Measurements from ENCODE around the gene FBXW9. TPM values are rescaled to one million over a fixed set of nuclear protein-coding genes. Genes with fewer than 3 reads are reported as not detected.
"Not testable (repeated sequence)": the region's sequence is repeated elsewhere in the genome, so short reads cannot be mapped to it uniquely, and the experiment has no call there.

FBXW9 gene
- total and polyA plus RNA-seq, 4 donors, result 1.9 to 5.4 (median 4.5) TPM

DNA sequence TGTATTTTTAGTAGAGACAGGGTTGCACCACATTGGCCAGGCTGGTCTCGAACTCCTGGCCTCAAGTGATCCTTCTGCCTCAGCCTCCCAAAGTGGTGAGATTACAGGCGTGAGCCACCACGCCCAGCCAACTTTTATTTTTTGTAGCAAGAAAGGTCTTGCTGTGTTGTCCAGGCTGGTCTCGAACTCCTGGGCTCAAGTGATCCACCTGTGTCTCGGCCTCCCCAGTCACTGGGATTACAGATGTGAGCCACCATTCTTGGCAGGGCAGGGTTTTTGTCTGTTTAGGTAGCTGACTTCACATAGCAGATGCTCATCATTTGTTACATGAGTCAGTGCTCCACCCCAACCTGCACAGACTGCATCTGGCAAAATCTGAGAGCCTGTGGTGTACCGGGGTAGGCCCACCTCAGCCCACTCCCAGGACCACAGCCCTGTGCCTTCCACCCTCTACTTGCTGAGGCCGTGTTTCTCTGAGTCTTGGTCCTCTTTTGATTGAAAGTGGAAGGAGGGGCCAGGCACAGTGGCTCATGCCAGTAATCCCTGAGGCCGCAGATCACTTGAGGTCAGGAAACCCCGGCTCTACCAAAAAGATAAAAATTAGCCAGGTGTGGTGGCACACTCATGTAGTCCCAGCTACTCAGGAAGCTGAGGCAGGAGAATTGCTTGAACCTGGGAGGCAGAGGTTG, 31.5 kb upstream of the FBXW9 start:
- WGBS, 2 donors, result 96% methylated on average over 9 of the region's 9 CpGs
- ATAC-seq (ENCODE audit: low FRiP score) (no peak), DNase-seq (no peak)
- no peak overlapping the region for H3K27ac ChIP-seq (ENCODE audit: low read depth in 1 of 2, low read length in 2 of 2)
- no peaks in the 10 kb centered on the region for H3K9me3 ChIP-seq (ENCODE audit: control insufficient read depth, low read length)
- H3K36me3 ChIP-seq (ENCODE audit: control insufficient read depth in 1 of 2, insufficient read depth in 2 of 2, low read length in 1 of 2), result no peaks in the 10 kb centered on the region
- no peak overlapping the region for H3K4me3 ChIP-seq (ENCODE audit: low read length in 2 of 2)
- peaks cover 0 to 2% of the 10 kb centered on the region in 2 donors for H3K4me1 ChIP-seq (ENCODE audit: control insufficient read depth in 1 of 2, insufficient read depth in 2 of 2, low read length in 2 of 2)
- intact Hi-C loops (cut with DNase I), result no loop called here
- H3K27me3 ChIP-seq (ENCODE audit: control insufficient read depth in 1 of 2, insufficient read depth in 2 of 2, low read length in 1 of 2), result no peaks in the 10 kb centered on the region

DNA sequence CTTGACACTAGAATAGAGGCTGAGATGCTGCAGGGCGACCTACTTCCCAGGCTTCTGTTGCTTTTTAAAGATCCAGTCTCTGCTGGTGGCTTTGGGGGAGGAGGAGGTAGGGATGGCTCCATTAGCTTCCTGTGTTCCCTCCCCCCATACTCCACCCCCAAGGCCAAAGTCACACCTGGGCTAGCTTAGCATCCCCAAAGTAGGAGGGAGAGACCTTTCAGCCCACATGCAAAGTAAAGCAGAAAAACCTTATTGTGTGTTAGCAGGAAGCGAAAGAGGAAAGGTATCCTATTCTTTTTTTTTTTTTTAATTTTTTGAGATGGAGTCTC, 30.5 kb upstream of the FBXW9 start:
- Histone ChIP-seq H3K4me3 (ENCODE audit: low read length in 2 of 2) (no peak overlapping the region), H3K27me3 (ENCODE audit: control insufficient read depth in 1 of 2, insufficient read depth in 2 of 2, low read length in 1 of 2) (no peaks in the 10 kb centered on the region), H3K9me3 (ENCODE audit: control insufficient read depth, low read length) (no peaks in the 10 kb centered on the region), H3K27ac (ENCODE audit: low read depth in 1 of 2, low read length in 2 of 2) (no peak overlapping the region), H3K4me1 (ENCODE audit: control insufficient read depth in 1 of 2, insufficient read depth in 2 of 2, low read length in 2 of 2) (peaks cover 0 to 2% of the 10 kb centered on the region in 2 donors), H3K36me3 (ENCODE audit: control insufficient read depth in 1 of 2, insufficient read depth in 2 of 2, low read length in 1 of 2) (no peaks in the 10 kb centered on the region)
- WGBS, 2 donors, result 92 to 100% methylated on average over 2 of the region's 2 CpGs
- no peak for DNase-seq
- intact Hi-C loops (cut with DNase I), result no loop called here
- no peak for ATAC-seq (ENCODE audit: low FRiP score)

DNA sequence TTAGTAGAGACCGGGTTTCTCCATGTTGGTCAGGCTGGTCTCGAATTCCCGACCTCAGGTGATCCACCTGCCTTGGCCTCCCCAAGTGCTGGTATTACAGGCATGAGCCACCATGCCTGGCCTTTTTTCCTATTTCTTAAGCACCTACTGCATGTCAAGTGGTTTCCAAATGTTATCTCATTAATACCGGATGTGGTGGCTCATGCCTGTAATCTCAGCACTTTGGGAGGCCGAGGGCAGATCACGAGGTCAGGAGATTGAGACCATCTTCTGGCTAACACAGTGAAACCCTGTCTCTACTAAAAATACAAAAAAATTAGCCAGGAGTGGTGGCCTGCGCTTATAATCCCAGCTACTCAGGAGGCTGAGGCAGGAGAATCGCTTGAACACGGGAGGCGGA, 29.2 kb upstream of the FBXW9 start:
- H3K27me3 ChIP-seq (ENCODE audit: control insufficient read depth in 1 of 2, insufficient read depth in 2 of 2, low read length in 1 of 2); DNase-seq; intact Hi-C loops (cut with DNase I); H3K4me3 ChIP-seq (ENCODE audit: low read length in 2 of 2); H3K4me1 ChIP-seq (ENCODE audit: control insufficient read depth in 1 of 2, insufficient read depth in 2 of 2, low read length in 2 of 2); ATAC-seq (ENCODE audit: low FRiP score); H3K36me3 ChIP-seq (ENCODE audit: control insufficient read depth in 1 of 2, insufficient read depth in 2 of 2, low read length in 1 of 2); H3K9me3 ChIP-seq (ENCODE audit: control insufficient read depth, low read length); H3K27ac ChIP-seq (ENCODE audit: low read depth in 1 of 2, low read length in 2 of 2): not testable (repeated sequence)
- 91 to 94% methylated on average over 10 of the region's 10 CpGs for WGBS, 2 donors

DNA sequence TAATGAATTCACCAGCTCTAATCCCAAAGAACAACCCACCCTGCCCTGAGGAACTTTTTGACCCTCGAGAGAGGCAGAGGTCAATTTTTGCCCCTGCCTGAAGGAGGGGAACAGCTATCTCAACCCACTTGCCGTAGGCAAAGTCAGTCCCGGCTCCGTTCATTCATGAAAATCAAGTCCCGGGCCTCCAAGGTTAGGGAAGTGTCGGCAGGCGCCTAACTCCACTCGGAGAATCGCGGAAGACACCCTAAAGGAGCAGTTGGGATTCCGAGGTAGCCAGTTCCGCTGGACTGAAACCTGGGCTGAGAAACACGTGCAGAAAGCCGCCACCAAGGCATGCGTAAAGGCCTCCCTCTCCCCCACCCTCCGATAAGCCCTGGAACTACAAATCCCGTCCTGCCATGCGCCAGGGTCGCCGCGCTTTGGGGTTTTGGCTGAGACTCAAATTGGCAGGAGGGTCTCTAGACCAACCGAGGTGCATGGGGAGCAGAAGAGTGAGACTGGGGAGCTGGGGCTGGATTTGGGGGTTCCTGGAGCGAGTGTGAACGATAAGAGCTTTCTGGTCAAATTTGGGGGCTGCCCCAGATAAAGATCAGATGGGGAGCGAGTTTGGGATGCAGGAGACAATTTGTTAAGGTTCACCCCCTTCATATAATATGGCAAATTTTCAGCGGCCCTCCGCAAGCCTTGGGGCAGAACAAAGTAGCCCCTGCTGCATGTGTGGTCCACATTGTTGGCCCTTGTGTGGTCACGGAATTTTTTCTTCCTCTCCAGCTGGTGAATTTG, 27.4 kb upstream of the FBXW9 start, which contains the start of gene TNPO2:
TSS of gene TNPO2 (minus strand) at position 292 of the 786 bp plus-strand sequence. CDS start 2,955 bp downstream, outside the sequence.
- peak within 1 kb of the TSS in 1 of 2 donors; percentile 70 for H3K27ac ChIP-seq (ENCODE audit: low read depth in 1 of 2, low read length in 2 of 2)
- intact Hi-C loops (cut with DNase I), result loop anchor here (2.0 to 5.0 kb wide), 2 partner anchors 43 to 73 kb away; partner anchors contain the start of gene DHPS (in 1 of the 2)
- no peaks in the 10 kb centered on the region for H3K36me3 ChIP-seq (ENCODE audit: control insufficient read depth in 1 of 2, insufficient read depth in 2 of 2, low read length in 1 of 2)
- peak; percentile 47 for ATAC-seq (ENCODE audit: low FRiP score)
- 3% methylated on average over 28 of the region's 28 CpGs for WGBS, 2 donors
- no peaks in the 10 kb centered on the region for H3K9me3 ChIP-seq (ENCODE audit: control insufficient read depth, low read length)
- no peaks in the 10 kb centered on the region for H3K4me1 ChIP-seq (ENCODE audit: control insufficient read depth in 1 of 2, insufficient read depth in 2 of 2, low read length in 2 of 2)
- H3K4me3 ChIP-seq (ENCODE audit: low read length in 2 of 2), result peak within 1 kb of the TSS; percentile 17 to 64
- DNase-seq, result peak in 1 of 2 donors; percentile 84
- no peaks in the 10 kb centered on the region for H3K27me3 ChIP-seq (ENCODE audit: control insufficient read depth in 1 of 2, insufficient read depth in 2 of 2, low read length in 1 of 2)

DNA sequence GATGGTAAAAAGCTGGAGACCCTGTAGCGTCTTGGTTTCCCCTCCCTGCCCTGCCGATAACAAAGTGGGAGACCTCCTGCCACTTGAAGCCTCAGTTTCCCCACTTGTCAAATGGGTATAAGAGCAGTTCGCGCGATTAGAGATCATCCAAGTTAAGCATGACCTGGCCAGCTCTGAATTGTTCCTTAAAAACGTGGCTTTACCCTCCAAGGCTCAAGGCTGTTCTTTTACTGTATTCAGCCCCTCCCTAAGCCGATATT, 26.9 kb upstream of the FBXW9 start:
- Histone ChIP-seq H3K27ac (ENCODE audit: low read depth in 1 of 2, low read length in 2 of 2) (peak overlapping the region in 1 of 2 donors; percentile 70), H3K9me3 (ENCODE audit: control insufficient read depth, low read length) (no peaks in the 10 kb centered on the region), H3K4me1 (ENCODE audit: control insufficient read depth in 1 of 2, insufficient read depth in 2 of 2, low read length in 2 of 2) (no peaks in the 10 kb centered on the region), H3K4me3 (ENCODE audit: low read length in 2 of 2) (peak overlapping the region; percentile 17 to 64), H3K27me3 (ENCODE audit: control insufficient read depth in 1 of 2, insufficient read depth in 2 of 2, low read length in 1 of 2) (no peaks in the 10 kb centered on the region), H3K36me3 (ENCODE audit: control insufficient read depth in 1 of 2, insufficient read depth in 2 of 2, low read length in 1 of 2) (peaks cover 0 to 2% of the 10 kb centered on the region in 2 donors)
- DNase-seq (no peak), ATAC-seq (ENCODE audit: low FRiP score) (no peak)
- intact Hi-C loops (cut with DNase I), result loop anchor here (2.0 to 5.0 kb wide), 2 partner anchors 43 to 74 kb away; partner anchors contain the start of gene DHPS (in 1 of the 2)
- 1 to 2% methylated on average over 7 of the region's 7 CpGs for WGBS, 2 donors

DNA sequence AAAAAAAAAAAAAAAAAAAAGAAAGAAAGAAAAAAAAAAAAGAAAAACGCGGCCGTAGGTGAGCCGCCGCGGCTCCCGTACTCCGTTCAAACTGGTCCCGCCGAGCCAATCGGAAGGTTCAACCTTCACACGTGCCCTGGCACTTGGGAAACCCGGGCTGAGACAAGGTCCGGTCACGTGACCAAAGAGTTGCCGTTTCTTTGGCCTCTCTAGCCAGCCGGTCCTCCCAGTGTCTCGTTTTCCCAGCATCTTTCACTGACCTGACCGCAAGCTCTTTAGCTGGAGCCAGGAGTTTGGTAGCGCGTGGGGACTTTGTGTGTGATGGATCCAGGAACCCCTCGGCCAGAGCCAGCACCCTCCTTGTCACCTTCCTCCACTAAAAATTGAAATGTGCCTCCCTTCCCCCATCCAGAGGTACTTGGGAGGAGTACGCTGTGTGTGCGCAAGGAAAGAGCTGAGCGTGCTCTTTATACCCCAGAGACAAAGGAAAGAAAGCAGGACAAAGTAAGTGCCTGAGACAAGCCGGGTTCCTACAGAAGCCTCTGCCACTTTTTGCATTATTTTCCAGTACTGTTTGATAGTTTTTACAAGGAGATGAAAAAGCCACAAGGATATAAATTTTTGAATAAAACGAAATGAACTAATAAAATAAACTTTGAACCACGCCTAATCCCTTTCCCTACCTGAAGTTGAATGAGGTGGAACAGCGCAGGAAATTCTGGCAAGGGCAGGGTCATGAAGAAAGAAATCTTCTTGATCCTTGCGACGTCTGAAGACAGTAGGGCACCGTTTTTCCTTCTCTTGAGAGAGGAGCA, 26.3 kb upstream of the FBXW9 start:
- Histone ChIP-seq H3K27me3 (ENCODE audit: control insufficient read depth in 1 of 2, insufficient read depth in 2 of 2, low read length in 1 of 2) (no peaks in the 10 kb centered on the region), H3K36me3 (ENCODE audit: control insufficient read depth in 1 of 2, insufficient read depth in 2 of 2, low read length in 1 of 2) (peaks cover 0 to 2% of the 10 kb centered on the region in 2 donors), H3K27ac (ENCODE audit: low read depth in 1 of 2, low read length in 2 of 2) (peak overlapping the region; percentile 59 to 70), H3K9me3 (ENCODE audit: control insufficient read depth, low read length) (no peaks in the 10 kb centered on the region), H3K4me3 (ENCODE audit: low read length in 2 of 2) (peak overlapping the region; percentile 68 to 97), H3K4me1 (ENCODE audit: control insufficient read depth in 1 of 2, insufficient read depth in 2 of 2, low read length in 2 of 2) (no peaks in the 10 kb centered on the region)
- intact Hi-C loops (cut with DNase I), result loop anchor here (2.0 to 5.0 kb wide), 2 partner anchors 42 to 75 kb away; partner anchors contain the start of gene DHPS (in 1 of the 2)
- peak; percentile 98 for DNase-seq
- 1% methylated on average over 32 of the region's 32 CpGs for WGBS, 2 donors
- peak; percentile 96 for ATAC-seq (ENCODE audit: low FRiP score)

DNA sequence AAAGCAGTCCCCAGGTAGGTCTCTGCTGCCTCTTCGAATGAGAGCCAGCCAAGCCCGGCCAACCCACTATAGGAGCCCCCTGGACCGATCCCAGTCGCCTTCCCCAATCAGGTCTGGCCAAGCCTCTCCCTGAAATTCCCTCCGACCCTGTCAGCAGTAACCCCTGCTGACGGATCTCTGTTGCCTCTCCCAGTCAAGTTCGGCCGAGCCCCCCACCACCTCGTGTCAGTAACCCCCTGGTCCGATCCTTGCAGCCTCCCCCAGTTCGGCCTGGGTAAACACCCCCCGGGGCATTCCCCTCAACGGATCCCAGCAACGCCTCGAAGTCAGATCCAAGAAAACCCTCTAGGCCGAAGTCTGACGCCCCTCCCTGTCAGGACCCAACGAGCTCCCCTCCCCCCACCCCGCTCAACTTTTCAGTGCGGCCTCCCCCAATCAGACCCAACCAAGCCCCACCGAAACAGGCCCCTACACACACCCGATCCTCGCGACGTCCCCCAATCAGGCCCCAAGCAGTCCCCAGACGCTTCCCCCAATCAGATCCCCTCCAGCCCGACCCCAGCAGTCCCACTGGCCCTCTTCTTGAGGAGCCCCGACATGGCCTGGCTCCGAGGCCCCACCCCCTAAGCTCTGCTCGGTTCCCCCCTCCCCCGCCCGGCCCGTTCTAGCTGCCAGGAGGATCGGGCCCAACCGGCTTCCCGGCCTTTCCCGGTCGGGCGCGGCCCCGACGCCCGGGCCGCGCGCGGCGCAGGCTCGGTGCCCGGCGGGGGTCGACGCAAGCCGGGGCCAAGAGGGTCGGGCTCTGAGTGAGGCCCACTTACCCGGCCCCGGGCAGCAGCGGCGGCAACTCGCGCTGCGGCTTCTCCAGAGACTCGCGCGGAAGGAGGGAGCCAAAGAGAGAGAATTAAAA, 25.5 kb upstream of the FBXW9 start:
- peaks cover 0 to 3% of the 10 kb centered on the region in 2 donors for H3K36me3 ChIP-seq (ENCODE audit: control insufficient read depth in 1 of 2, insufficient read depth in 2 of 2, low read length in 1 of 2)
- ATAC-seq (ENCODE audit: low FRiP score), result peak; percentile 69
- H3K27ac ChIP-seq (ENCODE audit: low read depth in 1 of 2, low read length in 2 of 2), result peak overlapping the region; percentile 49 to 59
- peak overlapping the region; percentile 68 to 97 for H3K4me3 ChIP-seq (ENCODE audit: low read length in 2 of 2)
- H3K27me3 ChIP-seq (ENCODE audit: control insufficient read depth in 1 of 2, insufficient read depth in 2 of 2, low read length in 1 of 2), result no peaks in the 10 kb centered on the region
- intact Hi-C loops (cut with DNase I), result loop anchor here (2.0 to 5.0 kb wide), 2 partner anchors 41 to 75 kb away; partner anchors contain the start of gene DHPS (in 1 of the 2)
- 1% methylated on average over 57 to 65 of the region's 65 CpGs for WGBS, 2 donors
- peak; percentile 82 to 90 for DNase-seq
- no peaks in the 10 kb centered on the region for H3K4me1 ChIP-seq (ENCODE audit: control insufficient read depth in 1 of 2, insufficient read depth in 2 of 2, low read length in 2 of 2)
- H3K9me3 ChIP-seq (ENCODE audit: control insufficient read depth, low read length), result no peaks in the 10 kb centered on the region
